Endothelial cell (in vitro differentiated cells): ENCODE data around the gene ARID1B. TPM values are rescaled to one million over a fixed set of nuclear protein-coding genes. Genes with fewer than 3 reads are reported as not detected.

ENCODE experiments used
- DNase-seq: peaks from one replicate; pipeline ENCODE4 v3.0.0; 2021; ENCODE audit warnings: low spot score
- H3K27ac Mint-ChIP-seq: one replicate; pipeline ENCODE4 v1.8.0; 2021; ENCODE audit warnings: mixed read lengths, inconsistent platforms; ENCODE audit not compliant: unreplicated experiment
- H3K27me3 Mint-ChIP-seq: one replicate; pipeline ENCODE4 v1.8.0; 2021; ENCODE audit warnings: mild to moderate bottlenecking, moderate library complexity, mixed read lengths, inconsistent platforms; ENCODE audit not compliant: unreplicated experiment
- H3K36me3 Mint-ChIP-seq: one replicate; pipeline ENCODE4 v1.8.0; 2021; ENCODE audit warnings: mild to moderate bottlenecking, low read depth, mixed read lengths, inconsistent platforms; ENCODE audit not compliant: unreplicated experiment
- H3K4me1 Mint-ChIP-seq: one replicate; pipeline ENCODE4 v1.8.0; 2021; ENCODE audit warnings: mild to moderate bottlenecking, mixed read lengths, inconsistent platforms; ENCODE audit not compliant: unreplicated experiment
- H3K4me3 Mint-ChIP-seq: one replicate; pipeline ENCODE4 v1.8.0; 2021; ENCODE audit warnings: mild to moderate bottlenecking, mixed read lengths, inconsistent platforms; ENCODE audit not compliant: unreplicated experiment
- H3K9me3 Mint-ChIP-seq: one replicate; pipeline ENCODE4 v1.8.0; 2021; ENCODE audit warnings: mixed read lengths, inconsistent platforms; ENCODE audit not compliant: unreplicated experiment
- CTCF ChIP-seq: fragments of 200-600 bp; sonication (generic); IDR thresholded peaks from one replicate; pipeline ENCODE4 v1.5.0; 2021; ENCODE audit warnings: antibody characterized with exemption; ENCODE audit not compliant: unreplicated experiment
- total RNA-seq: library from RNA; stranded (reverse); fragmentation: NEBNext Ultra II Directional; extraction: Animal tissue kit (Norgen Biotek cat#: 25700); gene quantifications from one replicate; pipeline ENCODE4 v1.2.1, GENCODE V29; 2021; ENCODE audit not compliant: unreplicated experiment

The ARID1B gene
- total RNA-seq, 1 donor from 2014 or later, result 104 TPM

- H3K4me1 Mint-ChIP-seq, result no peaks in the 10 kb centered on the region
- H3K36me3 Mint-ChIP-seq, result no peaks in the 10 kb centered on the region
- H3K27ac Mint-ChIP-seq, result no peak overlapping the region
- no peaks in the 10 kb centered on the region for H3K27me3 Mint-ChIP-seq
- no peak for DNase-seq
- H3K4me3 Mint-ChIP-seq, result no peak overlapping the region
- TF ChIP-seq CTCF, result no peak
- H3K9me3 Mint-ChIP-seq, result no peaks in the 10 kb centered on the region
Measured at GRCh38 chr6:156961282-156961892, 184.2 kb downstream of the ARID1B start.

GRCh38 chr6:156963712-156964700, 186.8 kb downstream of the ARID1B start:
- H3K4me3 Mint-ChIP-seq, result no peak overlapping the region
- peaks cover 9% of the 10 kb centered on the region for H3K4me1 Mint-ChIP-seq
- no peak overlapping the region for H3K27ac Mint-ChIP-seq
- TF ChIP-seq CTCF, result no peak
- H3K27me3 Mint-ChIP-seq, result no peaks in the 10 kb centered on the region
- no peaks in the 10 kb centered on the region for H3K9me3 Mint-ChIP-seq
- no peaks in the 10 kb centered on the region for H3K36me3 Mint-ChIP-seq
- DNase-seq, result no peak

- H3K27me3 Mint-ChIP-seq, result no peaks in the 10 kb centered on the region
- no peaks in the 10 kb centered on the region for H3K36me3 Mint-ChIP-seq
- TF ChIP-seq CTCF, result no peak
- H3K4me3 Mint-ChIP-seq, result no peak overlapping the region
- H3K27ac Mint-ChIP-seq, result no peak overlapping the region
- no peaks in the 10 kb centered on the region for H3K9me3 Mint-ChIP-seq
- DNase-seq, result no peak
- H3K4me1 Mint-ChIP-seq, result peaks cover 16% of the 10 kb centered on the region
Measured at GRCh38 chr6:156967852-156968251, 190.7 kb downstream of the ARID1B start.

- Mint-ChIP-seq H3K9me3 (no peaks in the 10 kb centered on the region), H3K27ac (no peak overlapping the region), H3K4me1 (peaks cover 20% of the 10 kb centered on the region), H3K36me3 (no peaks in the 10 kb centered on the region), H3K27me3 (no peaks in the 10 kb centered on the region), H3K4me3 (no peak overlapping the region)
- no peak for TF ChIP-seq CTCF
- DNase-seq, result no peak
Measured at GRCh38 chr6:156969233-156969632, 192.1 kb downstream of the ARID1B start.

- Mint-ChIP-seq H3K36me3 (no peaks in the 10 kb centered on the region), H3K27me3 (no peaks in the 10 kb centered on the region), H3K27ac (no peak overlapping the region), H3K9me3 (no peaks in the 10 kb centered on the region), H3K4me1 (peaks cover 22% of the 10 kb centered on the region), H3K4me3 (no peak overlapping the region)
- no peak for TF ChIP-seq CTCF
- DNase-seq, result no peak
Measured at GRCh38 chr6:156970595-156971112, 193.5 kb downstream of the ARID1B start.
